Jurkat, Clone E6-1 (cell line): Measurements from ENCODE around the gene LRRC75A.

Experiments used
- DNase-seq: peaks from one replicate; pipeline ENCODE4 v3.0.0-alpha.2; 2011; ENCODE audit warnings: low read depth, low spot score
- H3K4me3 ChIP-seq: 2 replicates; pipeline ENCODE4 v1.5.1; 2011; ENCODE audit warnings: mild to moderate bottlenecking, low read length, control low read depth, moderate library complexity

Gene LRRC75A

GRCh38 chr17:16477255-16477654 is 14.7 kb downstream of the LRRC75A start:
- no peak overlapping the region for H3K4me3 ChIP-seq
- DNase-seq, result no peak

- no peak for DNase-seq
- H3K4me3 ChIP-seq, result no peak overlapping the region
Observed at GRCh38 chr17:16475179-16475704, 16.8 kb downstream of the LRRC75A start.

GRCh38 chr17:16474012-16474725 is 17.8 kb downstream of the LRRC75A start:
- no peak overlapping the region for H3K4me3 ChIP-seq
- DNase-seq, result no peak

GRCh38 chr17:16473044-16474011 is 18.7 kb downstream of the LRRC75A start:
- no peak overlapping the region for H3K4me3 ChIP-seq
- DNase-seq, result no peak

GRCh38 chr17:16472539-16472938 is 19.5 kb downstream of the LRRC75A start:
- no peak overlapping the region for H3K4me3 ChIP-seq
- no peak for DNase-seq

GRCh38 chr17:16471295-16471694 is 20.7 kb downstream of the LRRC75A start:
- H3K4me3 ChIP-seq, result no peak overlapping the region
- DNase-seq, result no peak

GRCh38 chr17:16470265-16470664 is 21.7 kb downstream of the LRRC75A start:
- DNase-seq, result no peak

GRCh38 chr17:16468428-16468992 is 23.5 kb downstream of the LRRC75A start:
- no peak overlapping the region for H3K4me3 ChIP-seq
- DNase-seq, result no peak

More at GRCh38 chr17:16470265-16470664, 21.7 kb downstream of the LRRC75A start:
- H3K4me3 ChIP-seq, result no peak overlapping the region

- H3K4me3 ChIP-seq, result no peak overlapping the region
Observed at GRCh38 chr17:16467886-16468285, 24.1 kb downstream of the LRRC75A start.

GRCh38 chr17:16467044-16467443 is 24.9 kb downstream of the LRRC75A start:
- H3K4me3 ChIP-seq, result no peak overlapping the region
- DNase-seq, result no peak

More at GRCh38 chr17:16467886-16468285, 24.1 kb downstream of the LRRC75A start:
- no peak for DNase-seq

- H3K4me3 ChIP-seq, result no peak overlapping the region
- no peak for DNase-seq
Observed at GRCh38 chr17:16466407-16466806, 25.6 kb downstream of the LRRC75A start.

GRCh38 chr17:16465861-16466338 is 26.1 kb downstream of the LRRC75A start:
- no peak for DNase-seq
- H3K4me3 ChIP-seq, result no peak overlapping the region

GRCh38 chr17:16465052-16465312 is 27.0 kb downstream of the LRRC75A start:
- no peak for DNase-seq
- H3K4me3 ChIP-seq, result no peak overlapping the region

- no peak for DNase-seq
- no peak overlapping the region for H3K4me3 ChIP-seq
Observed at GRCh38 chr17:16464303-16465051, 27.5 kb downstream of the LRRC75A start.

GRCh38 chr17:16463358-16464302 is 28.4 kb downstream of the LRRC75A start:
- no peak for DNase-seq
- no peak overlapping the region for H3K4me3 ChIP-seq

GRCh38 chr17:16462070-16462864 is 29.7 kb downstream of the LRRC75A start:
- no peak for DNase-seq
- H3K4me3 ChIP-seq, result no peak overlapping the region

- no peak overlapping the region for H3K4me3 ChIP-seq
- no peak for DNase-seq
Observed at GRCh38 chr17:16461606-16461866, 30.5 kb downstream of the LRRC75A start.
